Measurements from ENCODE around the gene CNR2. TPM values are rescaled to one million over a fixed set of nuclear protein-coding genes. Genes with fewer than 3 reads are reported as not detected.
A peak's percentile ranks its signal among the peaks of the same experiment; 100 is the strongest.
"Not testable (repeated sequence)": the region's sequence is repeated elsewhere in the genome, so short reads cannot be mapped to it uniquely, and the experiment has no call there.

CNR2 gene
- total RNA-seq, 1 donor from 2014 or later: not detected

DNA sequence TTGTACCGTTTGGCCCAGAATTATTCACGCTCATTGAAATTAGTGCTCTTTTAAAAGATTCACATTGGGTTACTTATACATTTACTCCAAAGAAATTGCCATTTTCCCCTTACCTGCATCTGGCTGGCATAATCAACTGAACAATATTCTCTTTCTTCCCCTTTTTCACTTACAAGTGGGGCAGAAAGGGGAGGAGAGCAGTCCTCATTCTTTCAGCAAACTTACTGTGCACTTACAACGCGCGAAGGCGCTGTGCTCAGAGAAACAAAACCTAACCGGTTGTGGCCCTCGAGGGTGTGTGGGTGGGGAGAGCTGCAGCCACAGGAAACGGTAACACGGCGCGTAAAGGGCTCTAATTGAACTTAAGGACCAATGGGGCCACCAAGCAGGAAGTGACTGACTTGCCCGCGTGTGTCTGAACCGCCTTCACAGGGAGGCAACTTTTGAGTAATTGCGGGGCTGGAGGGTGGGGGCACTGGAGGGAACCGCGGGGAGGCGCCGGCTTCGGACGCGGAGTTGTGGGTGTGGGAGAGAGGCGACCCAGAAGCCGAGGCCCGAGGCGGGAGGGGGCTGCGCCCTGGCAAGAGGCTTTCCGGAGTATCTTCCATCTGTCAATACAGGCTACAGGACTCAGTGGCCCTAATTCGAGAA, 45.8 kb upstream of the CNR2 start:
- Histone ChIP-seq H3K9me3 (ENCODE audit: insufficient read depth, low read depth, low read length) (no peaks in the 10 kb centered on the region), H3K9ac (ENCODE audit: low read length) (peak overlapping the region; percentile 99), H3K36me3 (ENCODE audit: insufficient read depth, low read length) (peaks cover 17% of the 10 kb centered on the region), H3K27ac (ENCODE audit: low read depth, low read length) (peak overlapping the region; percentile 98), H4K20me1 (ENCODE audit: insufficient read depth, low read length) (peaks cover 24% of the 10 kb centered on the region), H3K4me3 (ENCODE audit: insufficient read depth, low read depth, low read length) (peak overlapping the region; percentile 89), H3K4me2 (ENCODE audit: low read length) (peak overlapping the region; percentile 78), H3K4me1 (ENCODE audit: insufficient read depth, low read length) (peaks cover 15% of the 10 kb centered on the region), H2AFZ (ENCODE audit: low read depth, low read length) (peak overlapping the region; percentile 67), H3K27me3 (ENCODE audit: insufficient read depth, low read length) (no peaks in the 10 kb centered on the region), H3K79me2 (ENCODE audit: insufficient read depth, low read length) (peaks cover 32% of the 10 kb centered on the region)
- Mint-ChIP-seq H3K36me3 (ENCODE audit: low read depth, unreplicated experiment) (peaks cover 6% of the 10 kb centered on the region), H3K27ac (ENCODE audit: unreplicated experiment) (peak overlapping the region; percentile 89), H3K4me1 (ENCODE audit: low read depth, unreplicated experiment) (peaks cover 28% of the 10 kb centered on the region), H3K27me3 (ENCODE audit: low read depth, unreplicated experiment) (no peaks in the 10 kb centered on the region), H3K4me3 (ENCODE audit: unreplicated experiment) (peak overlapping the region; percentile 90), H3K9me3 (ENCODE audit: unreplicated experiment) (peaks cover 1% of the 10 kb centered on the region)
- FAIRE-seq (no peak), DNase-seq (ENCODE audit: low read depth) (peak; percentile 94)
- TF ChIP-seq EZH2 (IDR thresholded peaks at IDR 0.05; ENCODE audit: insufficient read depth, low read length): no peak
- TF ChIP-seq, protein P1, sequence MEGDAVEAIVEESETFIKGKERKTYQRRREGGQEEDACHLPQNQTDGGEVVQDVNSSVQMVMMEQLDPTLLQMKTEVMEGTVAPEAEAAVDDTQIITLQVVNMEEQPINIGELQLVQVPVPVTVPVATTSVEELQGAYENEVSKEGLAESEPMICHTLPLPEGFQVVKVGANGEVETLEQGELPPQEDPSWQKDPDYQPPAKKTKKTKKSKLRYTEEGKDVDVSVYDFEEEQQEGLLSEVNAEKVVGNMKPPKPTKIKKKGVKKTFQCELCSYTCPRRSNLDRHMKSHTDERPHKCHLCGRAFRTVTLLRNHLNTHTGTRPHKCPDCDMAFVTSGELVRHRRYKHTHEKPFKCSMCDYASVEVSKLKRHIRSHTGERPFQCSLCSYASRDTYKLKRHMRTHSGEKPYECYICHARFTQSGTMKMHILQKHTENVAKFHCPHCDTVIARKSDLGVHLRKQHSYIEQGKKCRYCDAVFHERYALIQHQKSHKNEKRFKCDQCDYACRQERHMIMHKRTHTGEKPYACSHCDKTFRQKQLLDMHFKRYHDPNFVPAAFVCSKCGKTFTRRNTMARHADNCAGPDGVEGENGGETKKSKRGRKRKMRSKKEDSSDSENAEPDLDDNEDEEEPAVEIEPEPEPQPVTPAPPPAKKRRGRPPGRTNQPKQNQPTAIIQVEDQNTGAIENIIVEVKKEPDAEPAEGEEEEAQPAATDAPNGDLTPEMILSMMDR (IDR thresholded peaks at IDR 0.05; ENCODE audit: insufficient read depth, low read depth, low read length): no peak

DNA sequence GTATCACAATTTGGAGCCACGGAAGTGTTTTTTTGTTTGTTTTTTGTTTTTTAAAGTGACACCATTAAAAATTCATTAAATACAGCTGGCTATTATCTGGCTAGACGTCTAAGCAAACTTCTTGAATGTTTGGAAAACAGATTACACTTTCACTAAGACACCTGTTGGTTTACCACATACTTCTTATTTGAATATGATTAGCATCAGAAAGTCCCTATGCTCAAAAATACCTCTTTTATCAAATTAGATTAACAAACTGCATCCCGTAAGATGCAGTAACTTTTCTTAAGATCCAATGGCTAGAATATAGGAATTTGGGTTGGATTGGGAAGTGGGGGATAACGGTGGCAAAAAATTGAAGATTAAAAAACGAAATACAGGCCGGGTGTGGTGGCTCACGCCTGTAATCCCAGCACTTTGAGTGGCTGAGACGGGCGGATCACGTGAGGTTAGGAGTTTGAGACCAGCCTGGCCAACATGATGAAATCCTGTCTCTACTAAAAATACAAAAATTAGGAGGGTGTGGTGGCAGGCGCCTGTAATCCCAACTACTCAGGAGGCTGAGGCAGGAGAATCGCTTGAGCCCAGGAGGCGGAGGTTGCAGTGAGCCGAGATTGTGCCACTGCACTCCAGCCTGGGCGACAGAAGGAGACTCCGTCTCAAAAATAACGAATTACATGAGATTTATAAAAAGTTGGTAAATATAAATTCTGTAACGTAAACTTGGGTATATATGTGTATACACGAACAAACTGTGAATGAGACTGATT, 45.1 kb upstream of the CNR2 start:
- not testable (repeated sequence) for H3K9me3 ChIP-seq (ENCODE audit: insufficient read depth, low read depth, low read length); FAIRE-seq; H3K36me3 Mint-ChIP-seq (ENCODE audit: low read depth, unreplicated experiment); DNase-seq (ENCODE audit: low read depth); H3K27me3 Mint-ChIP-seq (ENCODE audit: low read depth, unreplicated experiment); H3K9me3 Mint-ChIP-seq (ENCODE audit: unreplicated experiment); H3K27me3 ChIP-seq (ENCODE audit: insufficient read depth, low read length)
- H3K4me3 Mint-ChIP-seq (ENCODE audit: unreplicated experiment): peak overlapping the region; percentile 90
- H3K79me2 ChIP-seq (ENCODE audit: insufficient read depth, low read length): peaks cover 28% of the 10 kb centered on the region
- H3K9ac ChIP-seq (ENCODE audit: low read length): peak overlapping the region; percentile 99
- peak overlapping the region; percentile 67 for H2AFZ ChIP-seq (ENCODE audit: low read depth, low read length)
- H3K27ac Mint-ChIP-seq (ENCODE audit: unreplicated experiment): peak overlapping the region; percentile 89
- H3K27ac ChIP-seq (ENCODE audit: low read depth, low read length): peak overlapping the region; percentile 98
- H3K4me2 ChIP-seq (ENCODE audit: low read length): peak overlapping the region; percentile 78
- H3K4me1 ChIP-seq (ENCODE audit: insufficient read depth, low read length): peaks cover 15% of the 10 kb centered on the region
- H4K20me1 ChIP-seq (ENCODE audit: insufficient read depth, low read length): peaks cover 21% of the 10 kb centered on the region
- H3K4me1 Mint-ChIP-seq (ENCODE audit: low read depth, unreplicated experiment): peaks cover 29% of the 10 kb centered on the region
- H3K36me3 ChIP-seq (ENCODE audit: insufficient read depth, low read length): peaks cover 13% of the 10 kb centered on the region
- peak overlapping the region; percentile 89 for H3K4me3 ChIP-seq (ENCODE audit: insufficient read depth, low read depth, low read length)

DNA sequence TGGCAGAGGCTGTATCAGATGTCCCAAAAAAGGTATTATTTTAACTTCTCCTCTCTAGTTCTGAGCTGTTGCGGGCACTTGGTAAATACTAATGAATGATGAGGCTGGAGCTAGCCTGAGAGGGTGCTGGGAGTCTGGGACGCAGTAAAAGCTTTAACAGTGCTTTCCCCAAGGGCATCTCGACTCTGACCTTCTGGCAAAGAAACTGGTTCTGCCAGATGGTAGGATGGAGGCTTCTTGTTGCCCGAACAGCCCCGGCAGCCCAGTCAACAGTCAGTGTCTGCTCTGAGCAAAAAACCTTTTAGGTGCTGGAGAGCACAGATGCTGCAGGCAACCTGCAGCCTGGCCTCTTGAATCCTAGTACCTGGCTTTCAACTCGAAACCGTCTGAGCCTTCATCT, 43.9 kb upstream of the CNR2 start:
- Histone ChIP-seq H3K4me1 (ENCODE audit: insufficient read depth, low read length) (peaks cover 17% of the 10 kb centered on the region), H3K9me3 (ENCODE audit: insufficient read depth, low read depth, low read length) (no peaks in the 10 kb centered on the region), H3K9ac (ENCODE audit: low read length) (no peak overlapping the region), H4K20me1 (ENCODE audit: insufficient read depth, low read length) (peaks cover 21% of the 10 kb centered on the region), H3K4me3 (ENCODE audit: insufficient read depth, low read depth, low read length) (no peak overlapping the region), H3K36me3 (ENCODE audit: insufficient read depth, low read length) (peaks cover 9% of the 10 kb centered on the region), H3K79me2 (ENCODE audit: insufficient read depth, low read length) (peaks cover 25% of the 10 kb centered on the region), H3K27ac (ENCODE audit: low read depth, low read length) (no peak overlapping the region), H2AFZ (ENCODE audit: low read depth, low read length) (no peak overlapping the region), H3K27me3 (ENCODE audit: insufficient read depth, low read length) (no peaks in the 10 kb centered on the region), H3K4me2 (ENCODE audit: low read length) (no peak overlapping the region)
- peaks cover 6% of the 10 kb centered on the region for H3K36me3 Mint-ChIP-seq (ENCODE audit: low read depth, unreplicated experiment)
- peak overlapping the region; percentile 51 for H3K4me3 Mint-ChIP-seq (ENCODE audit: unreplicated experiment)
- TF ChIP-seq EZH2 (IDR thresholded peaks at IDR 0.05; ENCODE audit: insufficient read depth, low read length): no peak
- TF ChIP-seq, protein P1 (IDR thresholded peaks at IDR 0.05; ENCODE audit: insufficient read depth, low read depth, low read length): no peak
- no peak overlapping the region for H3K27ac Mint-ChIP-seq (ENCODE audit: unreplicated experiment)
- peaks cover 30% of the 10 kb centered on the region for H3K4me1 Mint-ChIP-seq (ENCODE audit: low read depth, unreplicated experiment)
- peaks cover 1% of the 10 kb centered on the region for H3K9me3 Mint-ChIP-seq (ENCODE audit: unreplicated experiment)
- FAIRE-seq (no peak), DNase-seq (ENCODE audit: low read depth) (no peak)
- no peaks in the 10 kb centered on the region for H3K27me3 Mint-ChIP-seq (ENCODE audit: low read depth, unreplicated experiment)

Data from astrocyte (in vitro differentiated cells and primary cell).